KOPT-K1 (cell line): ENCODE data around the gene CPNE5.

ENCODE experiments used
- H3K27ac ChIP-seq: fragments of 200-600 bp; sonication (generic); 2 replicates; pipeline ENCODE4 v1.5.1; 2016; ENCODE audit warnings: antibody characterized with exemption, mild to moderate bottlenecking, low read depth, low read length; ENCODE audit not compliant: poor library complexity, severe bottlenecking
- H3K36me3 ChIP-seq: fragments of 200-600 bp; sonication (generic); 2 replicates; pipeline ENCODE4 v1.5.1; 2017; ENCODE audit warnings: antibody characterized with exemption, mild to moderate bottlenecking, low read length, moderate library complexity; ENCODE audit not compliant: insufficient read depth
- H3K9me3 ChIP-seq: fragments of 200-600 bp; sonication (generic); 2 replicates; pipeline ENCODE4 v1.5.1; 2017; ENCODE audit warnings: antibody characterized with exemption, low read length, mild to moderate bottlenecking; ENCODE audit not compliant: insufficient read depth, poor library complexity, severe bottlenecking

Gene CPNE5

DNA sequence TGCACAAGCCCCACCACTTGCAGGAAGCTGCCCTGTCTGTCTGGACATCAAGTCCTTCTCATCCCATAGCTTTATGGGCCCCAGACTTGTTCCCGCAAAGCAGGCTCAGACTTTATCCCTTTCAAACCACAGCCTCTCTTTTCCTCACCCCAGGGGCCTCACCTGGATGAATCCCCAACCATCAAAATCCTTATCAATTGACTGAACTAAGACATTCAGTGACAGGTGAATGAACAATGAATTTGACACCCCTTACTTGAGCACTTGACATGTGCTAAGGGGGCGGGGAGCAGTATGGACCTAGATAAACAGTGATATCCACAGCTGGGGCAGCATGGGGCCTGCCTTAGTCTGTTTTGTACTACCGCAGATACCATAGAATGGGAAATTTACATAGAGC is 136.6 kb downstream of the CPNE5 start:
- H3K27ac ChIP-seq: no peak overlapping the region
- H3K9me3 ChIP-seq: no peaks in the 10 kb centered on the region
- no peaks in the 10 kb centered on the region for H3K36me3 ChIP-seq

GRCh38 chr6:36701401-36701991 is 137.7 kb downstream of the CPNE5 start:
- H3K36me3 ChIP-seq: no peaks in the 10 kb centered on the region
- H3K9me3 ChIP-seq: no peaks in the 10 kb centered on the region
- H3K27ac ChIP-seq: no peak overlapping the region

DNA sequence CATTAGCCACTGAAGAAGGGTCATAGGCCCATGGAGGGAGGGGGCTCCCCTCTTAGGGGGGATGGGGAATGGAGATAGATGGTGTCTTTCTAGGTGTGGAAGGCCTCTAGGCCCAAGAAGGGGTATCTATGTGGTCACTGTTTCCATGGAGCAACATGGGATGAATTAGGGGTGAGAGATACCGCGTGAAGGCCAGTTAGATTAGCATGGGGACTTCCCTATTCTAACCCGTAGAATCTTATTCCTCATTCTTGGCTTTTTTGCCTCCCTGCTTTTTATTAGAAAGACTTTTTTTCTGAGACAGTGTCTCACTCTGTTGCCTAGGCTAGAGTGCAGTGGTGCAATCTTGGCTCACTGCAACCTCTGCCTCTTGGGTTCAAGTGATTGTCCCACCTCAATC is 138.4 kb downstream of the CPNE5 start:
- H3K9me3 ChIP-seq: no peaks in the 10 kb centered on the region
- H3K36me3 ChIP-seq: no peaks in the 10 kb centered on the region
- H3K27ac ChIP-seq: no peak overlapping the region

DNA sequence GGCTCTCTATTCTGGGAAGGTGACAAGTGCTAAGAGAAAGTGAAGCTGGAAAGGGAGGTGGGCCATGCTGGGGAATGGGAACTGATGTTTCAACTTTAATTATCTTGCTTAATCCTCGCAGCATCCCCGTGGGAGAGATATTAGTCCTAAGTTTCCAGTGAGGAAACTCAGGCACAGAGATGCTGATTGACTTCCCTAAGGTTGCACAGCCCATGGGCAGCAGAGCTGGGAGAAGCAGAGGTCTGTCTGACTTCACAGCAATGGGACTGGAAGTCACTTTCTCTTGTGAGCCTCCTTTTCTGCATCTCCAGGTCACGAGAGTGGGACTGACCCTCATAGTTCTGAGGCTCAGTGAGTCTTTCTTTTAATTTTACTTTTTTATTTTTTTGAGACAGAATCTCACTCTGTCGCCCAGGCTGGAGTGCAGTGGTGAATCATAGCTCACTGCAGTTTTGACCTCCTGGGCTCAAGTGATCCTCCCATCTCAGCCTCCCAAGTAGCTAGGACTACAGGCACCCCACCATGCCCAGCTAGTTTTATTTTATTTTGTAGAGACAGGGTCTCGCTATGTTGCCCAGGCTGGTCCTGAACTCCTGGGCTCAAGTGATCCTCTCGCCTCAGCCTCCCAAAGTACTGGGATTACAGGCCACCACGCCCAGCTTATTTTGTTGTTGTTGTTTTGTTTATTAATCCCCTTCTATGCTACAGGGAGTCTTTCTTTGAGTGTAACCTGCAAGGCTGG is 139.0 kb downstream of the CPNE5 start:
- H3K27ac ChIP-seq: no peak overlapping the region
- H3K9me3 ChIP-seq: no peaks in the 10 kb centered on the region
- H3K36me3 ChIP-seq: no peaks in the 10 kb centered on the region

DNA sequence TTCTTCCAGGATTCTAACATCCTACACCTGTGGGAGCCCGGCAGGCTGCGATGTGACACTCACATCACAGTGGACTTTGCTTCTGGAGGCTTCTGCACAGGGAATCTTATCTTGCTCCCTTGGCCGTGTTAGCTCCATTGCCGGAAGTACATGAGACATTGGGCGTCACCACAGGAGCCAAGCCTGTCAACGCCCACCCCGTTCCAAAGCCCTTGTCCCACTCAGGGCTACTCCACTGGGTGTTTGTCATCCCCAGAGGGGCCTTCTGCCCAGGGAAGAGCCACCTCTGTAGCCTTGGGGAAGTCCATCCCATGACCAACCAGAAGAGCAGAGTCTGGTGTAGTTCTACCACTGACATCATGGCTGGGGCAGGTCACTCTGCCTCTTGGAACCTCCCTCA is 139.9 kb downstream of the CPNE5 start:
- Histone ChIP-seq H3K36me3 (no peaks in the 10 kb centered on the region), H3K27ac (no peak overlapping the region), H3K9me3 (no peaks in the 10 kb centered on the region)

DNA sequence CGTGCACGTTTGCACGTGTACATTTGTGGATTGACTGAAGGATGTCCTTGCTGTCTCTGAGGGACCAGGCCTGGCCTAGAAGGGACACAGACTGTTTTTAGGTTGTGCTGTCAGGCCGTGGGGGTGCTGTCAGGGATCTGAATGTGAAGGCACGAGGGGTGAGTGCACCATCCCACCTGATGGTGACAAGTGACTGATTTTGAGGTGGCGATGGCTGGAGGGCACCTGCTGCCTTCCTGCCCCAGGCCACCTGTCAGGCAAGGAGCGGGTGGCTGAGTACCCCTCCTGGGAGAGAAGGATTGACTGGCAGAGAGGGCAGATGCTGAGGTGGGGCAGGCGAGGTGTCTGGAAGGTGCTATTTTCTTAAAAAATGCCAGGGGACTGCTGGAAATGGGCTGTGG is 140.4 kb downstream of the CPNE5 start:
- H3K27ac ChIP-seq: no peak overlapping the region
- no peaks in the 10 kb centered on the region for H3K36me3 ChIP-seq
- no peaks in the 10 kb centered on the region for H3K9me3 ChIP-seq

GRCh38 chr6:36698196-36698595 is 141.0 kb downstream of the CPNE5 start:
- H3K27ac ChIP-seq: peak overlapping the region; percentile 31
- H3K9me3 ChIP-seq: no peaks in the 10 kb centered on the region
- H3K36me3 ChIP-seq: no peaks in the 10 kb centered on the region

GRCh38 chr6:36697481-36697903 is 141.8 kb downstream of the CPNE5 start, which contains the start of gene RAB44:
Gene RAB44 (plus strand): TSS chr6:36697826. CDS start chr6:36704236, 6,410 bp downstream.
- Histone ChIP-seq H3K27ac (peak within 1 kb of the TSS; percentile 31), H3K9me3 (no peaks in the 10 kb centered on the region), H3K36me3 (no peaks in the 10 kb centered on the region)

- Histone ChIP-seq H3K9me3 (no peaks in the 10 kb centered on the region), H3K36me3 (no peaks in the 10 kb centered on the region), H3K27ac (no peak overlapping the region)
Observed at GRCh38 chr6:36695414-36695813, 143.8 kb downstream of the CPNE5 start.

- H3K9me3 ChIP-seq: no peaks in the 10 kb centered on the region
- H3K36me3 ChIP-seq: no peaks in the 10 kb centered on the region
- no peak overlapping the region for H3K27ac ChIP-seq
Observed at GRCh38 chr6:36694616-36695015, 144.6 kb downstream of the CPNE5 start.

- Histone ChIP-seq H3K36me3 (no peaks in the 10 kb centered on the region), H3K9me3 (no peaks in the 10 kb centered on the region), H3K27ac (no peak overlapping the region)
Observed at GRCh38 chr6:36692861-36693702, 146.2 kb downstream of the CPNE5 start.

DNA sequence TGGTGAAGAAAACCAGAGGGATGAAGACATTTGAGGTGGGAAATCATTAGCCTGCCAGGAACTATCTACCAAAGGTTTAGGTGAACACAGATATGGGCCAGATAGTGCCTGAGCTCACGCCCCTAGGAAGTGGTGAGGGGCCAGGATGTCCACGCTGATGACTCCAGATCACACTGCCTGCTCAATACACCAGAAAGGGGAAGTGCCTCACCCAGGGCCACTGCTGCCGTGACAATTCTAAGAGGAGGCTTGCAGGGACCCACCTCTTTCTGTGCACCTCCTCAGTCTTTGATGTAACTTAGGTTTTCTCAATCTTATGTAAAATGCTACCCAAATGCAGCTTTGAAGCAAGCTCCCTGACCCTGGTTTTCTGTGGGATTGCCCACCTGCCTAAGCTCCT is 147.0 kb downstream of the CPNE5 start:
- H3K9me3 ChIP-seq: no peaks in the 10 kb centered on the region
- H3K36me3 ChIP-seq: no peaks in the 10 kb centered on the region
- H3K27ac ChIP-seq: no peak overlapping the region

DNA sequence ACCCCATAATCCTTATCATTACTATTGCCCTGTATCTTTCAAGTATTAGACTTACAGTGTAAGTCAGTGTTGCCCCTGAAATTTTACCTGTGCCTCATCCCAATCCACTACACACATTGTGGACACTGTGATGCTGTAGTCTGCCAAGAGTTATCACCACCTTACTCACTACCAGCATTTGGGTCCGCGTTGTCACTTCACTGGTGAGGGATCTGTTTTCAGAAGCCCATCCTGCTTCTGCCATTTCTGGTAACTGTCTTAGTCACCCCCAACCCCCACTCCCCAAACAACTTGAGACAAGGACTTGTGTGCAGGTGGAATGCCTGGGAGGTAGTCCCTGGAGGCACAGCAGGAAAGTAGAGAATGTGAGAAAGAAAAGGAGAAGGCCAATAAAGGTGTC is 147.6 kb downstream of the CPNE5 start:
- Histone ChIP-seq H3K27ac (no peak overlapping the region), H3K9me3 (no peaks in the 10 kb centered on the region), H3K36me3 (no peaks in the 10 kb centered on the region)

- Histone ChIP-seq H3K36me3 (no peaks in the 10 kb centered on the region), H3K27ac (no peak overlapping the region), H3K9me3 (no peaks in the 10 kb centered on the region)
Observed at GRCh38 chr6:36691011-36691410, 148.2 kb downstream of the CPNE5 start.
